Thyroid gland (tissue), 4 donors: ENCODE data around the gene SHISA5.
"Not testable (repeated sequence)": the region's sequence is repeated elsewhere in the genome, so short reads cannot be mapped to it uniquely, and the experiment has no call there.

Experiments used
- POLR2A ChIP-seq, 2 donors: fragments of 450-650 bp; IDR thresholded peaks; one replicate each; pipeline ENCODE4 v1.6.1; 2017; ENCODE audit warnings: antibody characterized with exemption in 2 of 2, mild to moderate bottlenecking in 2 of 2, moderate library complexity in 1 of 2
- TF ChIP-seq, protein P1 (sequence below), 6 experiments: fragments of 200-600 bp in 3 of 6; fragments of 450-650 bp in 3 of 6; sonication (generic) in 3 of 6; IDR thresholded peaks; one replicate each; pipeline ENCODE4 v1.5.1; 2016 to 2019; ENCODE audit warnings: antibody characterized with exemption in 6 of 6, mild to moderate bottlenecking in 2 of 6, inconsistent platforms in 1 of 6, moderate library complexity in 1 of 6

DNA sequence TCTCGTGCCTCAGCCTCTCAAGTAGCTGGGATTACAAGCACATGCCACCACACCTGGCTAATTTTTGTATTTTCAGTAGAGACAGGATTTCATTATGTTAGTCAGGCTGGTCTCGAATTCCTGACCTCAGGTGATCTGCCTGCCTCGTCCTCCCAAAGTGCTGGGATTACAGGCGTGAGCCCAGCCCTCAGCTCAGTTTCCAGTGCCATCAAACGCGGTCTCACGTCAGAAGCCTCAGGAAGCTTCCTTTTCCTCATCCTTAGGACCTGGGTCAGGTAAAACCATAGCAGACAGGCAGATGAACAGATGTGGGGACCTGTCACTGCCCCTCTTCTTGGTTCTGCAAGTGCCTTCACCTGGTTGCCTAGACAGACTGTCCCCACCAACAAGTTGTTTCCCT lies 47.7 kb upstream of the SHISA5 start:
- not testable (repeated sequence) for TF ChIP-seq POLR2A (IDR thresholded peaks at IDR 0.05)
- TF ChIP-seq, protein P1, sequence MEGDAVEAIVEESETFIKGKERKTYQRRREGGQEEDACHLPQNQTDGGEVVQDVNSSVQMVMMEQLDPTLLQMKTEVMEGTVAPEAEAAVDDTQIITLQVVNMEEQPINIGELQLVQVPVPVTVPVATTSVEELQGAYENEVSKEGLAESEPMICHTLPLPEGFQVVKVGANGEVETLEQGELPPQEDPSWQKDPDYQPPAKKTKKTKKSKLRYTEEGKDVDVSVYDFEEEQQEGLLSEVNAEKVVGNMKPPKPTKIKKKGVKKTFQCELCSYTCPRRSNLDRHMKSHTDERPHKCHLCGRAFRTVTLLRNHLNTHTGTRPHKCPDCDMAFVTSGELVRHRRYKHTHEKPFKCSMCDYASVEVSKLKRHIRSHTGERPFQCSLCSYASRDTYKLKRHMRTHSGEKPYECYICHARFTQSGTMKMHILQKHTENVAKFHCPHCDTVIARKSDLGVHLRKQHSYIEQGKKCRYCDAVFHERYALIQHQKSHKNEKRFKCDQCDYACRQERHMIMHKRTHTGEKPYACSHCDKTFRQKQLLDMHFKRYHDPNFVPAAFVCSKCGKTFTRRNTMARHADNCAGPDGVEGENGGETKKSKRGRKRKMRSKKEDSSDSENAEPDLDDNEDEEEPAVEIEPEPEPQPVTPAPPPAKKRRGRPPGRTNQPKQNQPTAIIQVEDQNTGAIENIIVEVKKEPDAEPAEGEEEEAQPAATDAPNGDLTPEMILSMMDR (IDR thresholded peaks at IDR 0.05) = not testable (repeated sequence)
